ENCODE results near the gene CLDN3. TPM values are rescaled to one million over a fixed set of nuclear protein-coding genes. Genes with fewer than 3 reads are reported as not detected.
A peak's percentile ranks its signal among the peaks of the same experiment; 100 is the strongest.
"Not testable (repeated sequence)": the region's sequence is repeated elsewhere in the genome, so short reads cannot be mapped to it uniquely, and the experiment has no call there.

Gene CLDN3
- total and polyA plus RNA-seq, 5 donors from 2014 or later, result not detected

- not testable (repeated sequence) for H3K36me3 ChIP-seq (ENCODE audit: control insufficient read depth, insufficient read depth, low read length); H3K36me3 Mint-ChIP-seq; H3K27ac ChIP-seq (ENCODE audit: insufficient read depth, low read length, poor library complexity, severe bottlenecking); ATAC-seq (ENCODE audit: low read depth in 2 of 2); DNase-seq; H3K27me3 ChIP-seq (ENCODE audit: control insufficient read depth, insufficient read depth, low read length); H3K4me3 ChIP-seq (ENCODE audit: low read depth, low read length); H3K9me3 ChIP-seq (ENCODE audit: control insufficient read depth in 2 of 2, low read length in 2 of 2); H3K9me3 Mint-ChIP-seq
- H3K4me1 ChIP-seq (ENCODE audit: control insufficient read depth, insufficient read depth, low read length, poor library complexity, severe bottlenecking), result peaks cover 27% of the 10 kb centered on the region
- peaks cover 16% of the 10 kb centered on the region for H3K27me3 Mint-ChIP-seq
- peaks cover 0 to 31% (median 17%) of the 10 kb centered on the region in 4 donors for H3K4me1 Mint-ChIP-seq
- H3K4me3 Mint-ChIP-seq, result peak overlapping the region; percentile 86 to 93 (median 91)
- H3K27ac Mint-ChIP-seq, result peak overlapping the region; percentile 32 to 96 (median 65)
Measured at GRCh38 chr7:73720443-73720842, 49.6 kb downstream of the CLDN3 start.

GRCh38 chr7:73719806-73720169, 50.3 kb downstream of the CLDN3 start:
- Histone ChIP-seq H3K27me3 (ENCODE audit: control insufficient read depth, insufficient read depth, low read length) (no peaks in the 10 kb centered on the region), H3K4me3 (ENCODE audit: low read depth, low read length) (no peak overlapping the region), H3K36me3 (ENCODE audit: control insufficient read depth, insufficient read depth, low read length) (no peaks in the 10 kb centered on the region), H3K27ac (ENCODE audit: insufficient read depth, low read length, poor library complexity, severe bottlenecking) (no peak overlapping the region), H3K9me3 (ENCODE audit: control insufficient read depth in 2 of 2, low read length in 2 of 2) (no peaks in the 10 kb centered on the region), H3K4me1 (ENCODE audit: control insufficient read depth, insufficient read depth, low read length, poor library complexity, severe bottlenecking) (peaks cover 27% of the 10 kb centered on the region)
- Mint-ChIP-seq H3K27me3 (peaks cover 16% of the 10 kb centered on the region), H3K36me3 (no peaks in the 10 kb centered on the region), H3K4me3 (peak overlapping the region; percentile 86 to 93 (median 91)), H3K9me3 (no peaks in the 10 kb centered on the region), H3K4me1 (peaks cover 0 to 31% (median 17%) of the 10 kb centered on the region in 4 donors), H3K27ac (no peak overlapping the region)
- DNase-seq, result peak in 1 of 3 donors; percentile 22
- no peak for ATAC-seq (ENCODE audit: low read depth in 2 of 2)

Other genes with a start within 250 kb of the CLDN3 start
- gene BAZ1B, start 248.0 kb downstream of the CLDN3 start, total RNA-seq, result 61.8 TPM
- gene BAZ1B, start 248.0 kb downstream of the CLDN3 start, polyA plus RNA-seq, result 10 to 100 TPM; 13.0 to 14.4 (median 13.8) TPM
- 126 TPM for gene BCL7B, start 212.6 kb downstream of the CLDN3 start, total RNA-seq
- 100 to 1,000 TPM in 1 of 4 donors, 10 to 100 TPM in 3; 78.9 to 105 (median 89.7) TPM for gene BCL7B, start 212.6 kb downstream of the CLDN3 start, polyA plus RNA-seq
- 12.2 TPM for gene TBL2, start 191.7 kb downstream of the CLDN3 start, total RNA-seq
- gene TBL2, start 191.7 kb downstream of the CLDN3 start, polyA plus RNA-seq, result 10 to 100 TPM; 24.1 to 32.5 (median 28.1) TPM
- gene MLXIPL, start 145.7 kb downstream of the CLDN3 start, total RNA-seq, result not detected
- not detected for gene MLXIPL, start 145.7 kb downstream of the CLDN3 start, polyA plus RNA-seq
- 0.64 TPM for gene VPS37D, start 102.4 kb downstream of the CLDN3 start, total RNA-seq
- gene VPS37D, start 102.4 kb downstream of the CLDN3 start, polyA plus RNA-seq, result under 1 TPM in 1 of 4 donors, not detected in 3; 0.29 TPM
- gene DNAJC30, start 86.8 kb downstream of the CLDN3 start, total RNA-seq, result 10.0 TPM
- 10 to 100 TPM; 10.8 to 14.4 (median 12.8) TPM for gene DNAJC30, start 86.8 kb downstream of the CLDN3 start, polyA plus RNA-seq
- 96.3 TPM for gene BUD23, start 86.7 kb downstream of the CLDN3 start, total RNA-seq
- 100 to 1,000 TPM; 112 to 127 (median 120) TPM for gene BUD23, start 86.7 kb downstream of the CLDN3 start, polyA plus RNA-seq
- gene STX1A, start 50.6 kb downstream of the CLDN3 start, total RNA-seq, result 27.3 TPM
- 1 to 10 TPM in 3 of 4 donors, under 1 TPM in 1; 0.80 to 3.1 (median 2.0) TPM for gene STX1A, start 50.6 kb downstream of the CLDN3 start, polyA plus RNA-seq
- gene ABHD11, start 31.5 kb downstream of the CLDN3 start, total RNA-seq, result 19.3 TPM
- 10 to 100 TPM; 14.5 to 17.5 (median 16.3) TPM for gene ABHD11, start 31.5 kb downstream of the CLDN3 start, polyA plus RNA-seq
- gene CLDN4, start 60.7 kb upstream of the CLDN3 start, total RNA-seq, result 0.79 TPM
- gene CLDN4, start 60.7 kb upstream of the CLDN3 start, polyA plus RNA-seq, result under 1 TPM; 0.10 to 0.63 (median 0.23) TPM
- 2.9 TPM for gene METTL27, start 72.2 kb upstream of the CLDN3 start, total RNA-seq
- gene METTL27, start 72.2 kb upstream of the CLDN3 start, polyA plus RNA-seq, result 10 to 100 TPM in 2 of 4 donors, 1 to 10 TPM in 2; 1.1 to 29.1 (median 11.9) TPM
- not detected for gene TMEM270, start 90.9 kb upstream of the CLDN3 start, total RNA-seq
- gene TMEM270, start 90.9 kb upstream of the CLDN3 start, polyA plus RNA-seq, result under 1 TPM in 1 of 4 donors, not detected in 3; 0.34 TPM

Measured in CD4-positive, CD25-positive, alpha-beta regulatory T cell (primary cell).